NCI-H187 treated with DMSO at 0.1 percent for 48 hours (cell line): ENCODE data around the gene PTPRN2.

Experiments
- DNase-seq: peaks from one replicate; lab custom pipeline; 2025; lab: John Stamatoyannopoulos, UW

PTPRN2 gene

GRCh38 chr7:157809863-157810851 is 777.5 kb downstream of the PTPRN2 start:
- DNase-seq, result no peak

GRCh38 chr7:157809154-157809862 is 778.3 kb downstream of the PTPRN2 start:
- DNase-seq, result no peak

- no peak for DNase-seq
Observed at GRCh38 chr7:157808042-157808441, 779.6 kb downstream of the PTPRN2 start.

- no peak for DNase-seq
Observed at GRCh38 chr7:157807510-157807909, 780.1 kb downstream of the PTPRN2 start.

- no peak for DNase-seq
Observed at GRCh38 chr7:157806711-157807110, 780.9 kb downstream of the PTPRN2 start.

- peak; percentile 84 for DNase-seq
Observed at GRCh38 chr7:157805713-157806112, 781.9 kb downstream of the PTPRN2 start.

- DNase-seq, result no peak
Observed at GRCh38 chr7:157803906-157804305, 783.7 kb downstream of the PTPRN2 start.

GRCh38 chr7:157801971-157802675 is 785.5 kb downstream of the PTPRN2 start:
- DNase-seq, result no peak

GRCh38 chr7:157801113-157801512 is 786.5 kb downstream of the PTPRN2 start:
- DNase-seq, result no peak

- DNase-seq, result no peak
Observed at GRCh38 chr7:157800281-157800680, 787.3 kb downstream of the PTPRN2 start.

GRCh38 chr7:157799076-157799685 is 788.4 kb downstream of the PTPRN2 start:
- DNase-seq, result no peak

GRCh38 chr7:157797361-157797760 is 790.3 kb downstream of the PTPRN2 start:
- DNase-seq, result no peak

GRCh38 chr7:157796846-157797245 is 790.8 kb downstream of the PTPRN2 start:
- no peak for DNase-seq

- DNase-seq, result no peak
Observed at GRCh38 chr7:157795643-157796042, 792.0 kb downstream of the PTPRN2 start.

GRCh38 chr7:157795199-157795598 is 792.4 kb downstream of the PTPRN2 start:
- DNase-seq, result no peak

- no peak for DNase-seq
Observed at GRCh38 chr7:157794746-157795065, 792.9 kb downstream of the PTPRN2 start.

GRCh38 chr7:157793973-157794745 is 793.5 kb downstream of the PTPRN2 start:
- DNase-seq, result no peak

GRCh38 chr7:157793087-157793353 is 794.6 kb downstream of the PTPRN2 start:
- DNase-seq, result no peak

GRCh38 chr7:157792241-157793086 is 795.2 kb downstream of the PTPRN2 start:
- DNase-seq, result no peak

- DNase-seq, result no peak
Observed at GRCh38 chr7:157791666-157792065, 796.0 kb downstream of the PTPRN2 start.

GRCh38 chr7:157791261-157791660 is 796.4 kb downstream of the PTPRN2 start:
- no peak for DNase-seq
